CD14-positive monocyte (primary cell): ENCODE data around the gene DCDC2. TPM values are rescaled to one million over a fixed set of nuclear protein-coding genes. Genes with fewer than 3 reads are reported as not detected.

Experiments
- DNase-seq, 3 donors: peaks; one replicate each; pipeline ENCODE4 v3.0.0-alpha.2; 2011 to 2022
- H2AFZ ChIP-seq: 2 replicates; pipeline ENCODE4 v1.6.0; 2012; ENCODE audit warnings: mild to moderate bottlenecking, low read depth, low read length, inconsistent platforms; ENCODE audit not compliant: insufficient read depth, poor library complexity, severe bottlenecking
- H3K27ac ChIP-seq, 2 donors: 1 replicate in 1 of 2; 2 replicates in 1 of 2; pipeline ENCODE4 v1.5.1; 2012 to 2013; ENCODE audit warnings: low read length in 2 of 2, control low read depth in 1 of 2, inconsistent platforms in 1 of 2, low read depth in 1 of 2, mild to moderate bottlenecking in 1 of 2
- H3K27me3 ChIP-seq, 2 donors: one replicate each; pipeline versions ENCODE4 v1.6.0 to v1.6.1; 2011 to 2013; ENCODE audit warnings: low read length in 2 of 2; ENCODE audit not compliant: control insufficient read depth in 2 of 2, insufficient read depth in 2 of 2
- H3K36me3 ChIP-seq, 2 donors: replicated peaks in 1 of 2; 1 replicate in 1 of 2; 2 replicates in 1 of 2; pipeline versions ENCODE4 v1.5.1 to v1.6.1; 2012 to 2013; ENCODE audit warnings: low read length in 2 of 2, control low read depth in 1 of 2, inconsistent platforms in 1 of 2, mild to moderate bottlenecking in 1 of 2; ENCODE audit not compliant: insufficient read depth in 2 of 2, control insufficient read depth in 1 of 2
- H3K4me1 ChIP-seq, 2 donors: 1 replicate in 1 of 2; 2 replicates in 1 of 2; pipeline versions ENCODE4 v1.5.1 to v1.6.1; 2012 to 2013; ENCODE audit warnings: low read length in 2 of 2, control low read depth in 1 of 2, inconsistent platforms in 1 of 2, mild to moderate bottlenecking in 1 of 2, moderate library complexity in 1 of 2; ENCODE audit not compliant: insufficient read depth in 2 of 2, control insufficient read depth in 1 of 2
- H3K4me2 ChIP-seq: replicated peaks from 2 replicates; pipeline ENCODE3; 2012; ENCODE audit warnings: low read length, moderate library complexity, mild to moderate bottlenecking; ENCODE audit not compliant: poor library complexity, severe bottlenecking; ENCODE audit errors: extremely low read depth
- H3K4me3 ChIP-seq, 3 experiments: fragments of 200-600 bp in 1 of 3; sonication (generic) in 1 of 3; replicated peaks in 1 of 3; 1 replicate in 2 of 3; 2 replicates in 1 of 3; pipeline ENCODE4 v1.5.1; 2011 to 2013; ENCODE audit warnings: low read length in 3 of 3, mild to moderate bottlenecking in 3 of 3, control low read depth in 2 of 3, low read depth in 2 of 3, inconsistent platforms in 1 of 3, moderate library complexity in 1 of 3
- H3K79me2 ChIP-seq: 2 replicates; pipeline ENCODE4 v1.6.0; 2012; ENCODE audit warnings: mild to moderate bottlenecking, control low read depth, inconsistent platforms, low read length, moderate library complexity; ENCODE audit not compliant: insufficient read depth
- H3K9ac ChIP-seq: 2 replicates; pipeline ENCODE4 v1.6.0; 2017; ENCODE audit warnings: low read length, mild to moderate bottlenecking; ENCODE audit not compliant: insufficient read depth, poor library complexity, severe bottlenecking
- H3K9me3 ChIP-seq, 2 donors: replicated peaks in 1 of 2; 1 replicate in 1 of 2; 2 replicates in 1 of 2; pipeline versions ENCODE4 v1.5.1 to v1.6.1; 2012 to 2013; ENCODE audit warnings: low read length in 2 of 2, control low read depth in 1 of 2; ENCODE audit not compliant: control insufficient read depth in 1 of 2, insufficient read depth in 1 of 2
- H4K20me1 ChIP-seq: 2 replicates; pipeline ENCODE4 v1.6.0; 2012; ENCODE audit warnings: mild to moderate bottlenecking, low read length, control low read depth, moderate library complexity; ENCODE audit not compliant: insufficient read depth
- H3K27ac Mint-ChIP-seq, 7 donors: one replicate each; pipeline ENCODE4 v1.8.0; 2020; ENCODE audit warnings: mild to moderate bottlenecking in 7 of 7, mixed read lengths in 7 of 7, moderate library complexity in 6 of 7, inconsistent platforms in 2 of 7
- H3K27me3 Mint-ChIP-seq, 3 donors: one replicate each; pipeline ENCODE4 v1.8.0; 2021 to 2022; ENCODE audit warnings: low read depth in 3 of 3, mild to moderate bottlenecking in 3 of 3, mixed read lengths in 3 of 3, moderate library complexity in 3 of 3, inconsistent platforms in 1 of 3
- H3K36me3 Mint-ChIP-seq, 2 donors: one replicate each; pipeline ENCODE4 v1.8.0; 2020; ENCODE audit warnings: mixed read lengths in 2 of 2, inconsistent platforms in 1 of 2, mild to moderate bottlenecking in 1 of 2
- H3K4me1 Mint-ChIP-seq: one replicate; pipeline ENCODE4 v1.8.0; 2020; ENCODE audit warnings: mild to moderate bottlenecking, mixed read lengths
- H3K4me3 Mint-ChIP-seq, 2 donors: one replicate each; pipeline ENCODE4 v1.8.0; 2020; ENCODE audit warnings: mild to moderate bottlenecking in 2 of 2, mixed read lengths in 2 of 2, moderate library complexity in 1 of 2
- H3K9me3 Mint-ChIP-seq, 7 donors: one replicate each; pipeline ENCODE4 v1.8.0; 2020 to 2022; ENCODE audit warnings: mixed read lengths in 7 of 7, mild to moderate bottlenecking in 6 of 7, moderate library complexity in 6 of 7, inconsistent platforms in 2 of 7
- WGBS: methylation state at CpG from one replicate; pipeline ENCODE4 v1.1.5; 2013; ENCODE audit warnings: missing lambda C conversion rate; ENCODE audit not compliant: insufficient coverage; 5-methylcytosine and 5-hydroxymethylcytosine counted together
- intact Hi-C, 2 donors: fragments of 100-400 bp; cut with micrococcal nuclease; formaldehyde crosslinking; loops; one replicate each; pipeline versions ENCODE4 v1.15.0 to v1.15.1; 2023
- polyA plus RNA-seq, 3 donors: library from polyadenylated mRNA; depleted of rRNA in 1 of 3; unstranded in 2 of 3; stranded (reverse) in 1 of 3; fragments of 300-500 nt in 2 of 3; fragments of >200 nt in 1 of 3; fragmentation: Illumina TruSeq in 2 of 3; gene quantifications; 1 replicate in 2 of 3; 2 replicates in 1 of 3; pipeline ENCODE4 v1.2.3, GENCODE V29; 2012 to 2021
- TF ChIP-seq, protein P1 (sequence below): fragments of 200-600 bp; IDR thresholded peaks from one replicate; pipeline ENCODE4 v1.8.0; 2022; ENCODE audit warnings: antibody characterized with exemption, mild to moderate bottlenecking

The DCDC2 gene
- polyA plus RNA-seq, 3 donors = not detected

DNA sequence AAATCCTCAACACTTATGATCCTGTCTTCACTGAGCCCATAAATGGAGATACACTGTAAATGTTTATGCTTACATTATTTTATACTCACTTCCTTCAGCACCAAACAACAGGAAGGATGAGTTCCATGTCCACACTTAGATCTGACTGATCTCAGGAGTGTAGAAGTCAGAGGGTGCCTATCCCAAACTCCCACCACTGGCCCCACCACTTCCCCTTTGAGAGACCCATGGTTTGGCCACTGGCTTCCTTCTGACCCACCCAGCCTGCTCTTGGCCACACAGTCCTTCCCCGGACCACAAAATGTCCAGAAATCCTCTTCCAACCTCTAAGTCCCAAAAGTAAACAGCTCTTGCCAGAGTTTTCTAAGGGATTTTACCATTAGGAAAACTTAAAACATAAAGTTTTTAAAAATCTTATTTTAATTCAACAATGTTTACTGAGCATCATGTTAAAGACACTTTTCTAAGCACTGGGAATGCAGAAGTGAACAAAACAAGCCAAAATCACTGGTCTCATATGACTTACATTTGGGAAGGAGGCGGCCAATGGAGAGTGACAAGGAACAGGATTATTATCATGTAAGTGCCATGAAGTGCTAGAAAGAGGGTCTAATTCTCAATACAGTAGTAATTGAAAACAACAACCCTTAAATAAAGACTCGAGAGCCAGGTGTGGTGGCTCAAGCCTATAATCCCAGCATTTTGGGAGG lies 128.0 kb downstream of the DCDC2 start:
- H3K4me1 Mint-ChIP-seq = peaks cover 28% of the 10 kb centered on the region
- H3K4me3 Mint-ChIP-seq = no peak overlapping the region
- H3K4me3 ChIP-seq = no peak overlapping the region
- H3K27ac Mint-ChIP-seq = peak overlapping the region; percentile 63 to 92 (median 87)
- DNase-seq = peak; percentile 15 to 29 (median 19)
- H3K9me3 ChIP-seq = no peaks in the 10 kb centered on the region
- no peaks in the 10 kb centered on the region for H3K79me2 ChIP-seq
- peaks cover 0 to 4% (median 0%) of the 10 kb centered on the region in 7 donors for H3K9me3 Mint-ChIP-seq
- H3K36me3 ChIP-seq = no peaks in the 10 kb centered on the region
- H3K27me3 Mint-ChIP-seq = peaks cover 1 to 6% (median 2%) of the 10 kb centered on the region in 3 donors
- H3K27ac ChIP-seq = peak overlapping the region in 1 of 2 donors; percentile 72
- H3K9ac ChIP-seq = no peak overlapping the region
- H4K20me1 ChIP-seq = no peaks in the 10 kb centered on the region
- TF ChIP-seq, protein P1, sequence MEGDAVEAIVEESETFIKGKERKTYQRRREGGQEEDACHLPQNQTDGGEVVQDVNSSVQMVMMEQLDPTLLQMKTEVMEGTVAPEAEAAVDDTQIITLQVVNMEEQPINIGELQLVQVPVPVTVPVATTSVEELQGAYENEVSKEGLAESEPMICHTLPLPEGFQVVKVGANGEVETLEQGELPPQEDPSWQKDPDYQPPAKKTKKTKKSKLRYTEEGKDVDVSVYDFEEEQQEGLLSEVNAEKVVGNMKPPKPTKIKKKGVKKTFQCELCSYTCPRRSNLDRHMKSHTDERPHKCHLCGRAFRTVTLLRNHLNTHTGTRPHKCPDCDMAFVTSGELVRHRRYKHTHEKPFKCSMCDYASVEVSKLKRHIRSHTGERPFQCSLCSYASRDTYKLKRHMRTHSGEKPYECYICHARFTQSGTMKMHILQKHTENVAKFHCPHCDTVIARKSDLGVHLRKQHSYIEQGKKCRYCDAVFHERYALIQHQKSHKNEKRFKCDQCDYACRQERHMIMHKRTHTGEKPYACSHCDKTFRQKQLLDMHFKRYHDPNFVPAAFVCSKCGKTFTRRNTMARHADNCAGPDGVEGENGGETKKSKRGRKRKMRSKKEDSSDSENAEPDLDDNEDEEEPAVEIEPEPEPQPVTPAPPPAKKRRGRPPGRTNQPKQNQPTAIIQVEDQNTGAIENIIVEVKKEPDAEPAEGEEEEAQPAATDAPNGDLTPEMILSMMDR = no peak
- no peak overlapping the region for H3K4me2 ChIP-seq
- no peak overlapping the region for H2AFZ ChIP-seq
- intact Hi-C loops = no loop called here
- no peaks in the 10 kb centered on the region for H3K27me3 ChIP-seq
- peaks cover 24 to 28% of the 10 kb centered on the region in 2 donors for H3K4me1 ChIP-seq
- WGBS = no CpG with 5 or more reads among the region's 3 CpGs
- H3K36me3 Mint-ChIP-seq = no peaks in the 10 kb centered on the region

DNA sequence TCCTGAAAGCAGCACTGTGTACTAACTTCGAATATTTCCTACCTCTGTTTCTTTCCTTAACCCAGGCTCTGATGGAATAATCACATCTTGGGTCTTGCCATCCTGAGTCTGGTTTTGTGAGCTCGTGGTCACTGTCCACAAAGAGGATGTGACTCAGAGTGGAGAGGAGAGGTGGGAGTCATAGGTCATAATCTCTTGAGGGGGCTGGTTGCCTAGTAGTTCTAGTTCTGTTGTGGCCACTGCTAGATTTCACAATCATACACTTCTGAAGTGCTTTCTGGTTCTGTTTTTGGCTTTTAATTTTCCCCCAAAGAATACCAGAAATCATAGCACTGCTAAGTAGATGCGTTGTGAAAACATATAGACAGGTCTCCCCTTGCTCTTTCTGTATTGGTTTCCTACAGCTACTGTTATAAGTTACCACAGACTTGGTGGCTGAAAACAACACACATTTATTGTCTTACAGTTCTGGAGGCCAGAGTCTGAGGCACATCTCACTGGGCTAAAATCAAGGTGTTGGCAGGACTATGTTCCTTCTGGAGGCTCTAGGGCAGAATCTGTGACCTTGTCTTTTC lies 129.1 kb downstream of the DCDC2 start:
- Mint-ChIP-seq H3K27me3 (peaks cover 0 to 4% (median 2%) of the 10 kb centered on the region in 3 donors), H3K27ac (peak overlapping the region; percentile 63 to 92 (median 87)), H3K36me3 (no peaks in the 10 kb centered on the region), H3K4me1 (peaks cover 22% of the 10 kb centered on the region), H3K4me3 (peak overlapping the region in 1 of 2 donors; percentile 17), H3K9me3 (no peaks in the 10 kb centered on the region)
- no peaks in the 10 kb centered on the region for H4K20me1 ChIP-seq
- WGBS = 0% methylated on average over 1 of the region's 3 CpGs
- H3K9me3 ChIP-seq = no peaks in the 10 kb centered on the region
- H3K36me3 ChIP-seq = no peaks in the 10 kb centered on the region
- peaks cover 21 to 22% of the 10 kb centered on the region in 2 donors for H3K4me1 ChIP-seq
- H3K27me3 ChIP-seq = no peaks in the 10 kb centered on the region
- intact Hi-C loops = no loop called here
- H3K79me2 ChIP-seq = no peaks in the 10 kb centered on the region
- H2AFZ ChIP-seq = peak overlapping the region; percentile 7
- no peak overlapping the region for H3K4me3 ChIP-seq
- peak; percentile 66 to 84 (median 72) for DNase-seq
- H3K4me2 ChIP-seq = peak overlapping the region; percentile 18
- TF ChIP-seq, protein P1 = no peak
- peak overlapping the region; percentile 19 for H3K9ac ChIP-seq
- H3K27ac ChIP-seq = peak overlapping the region; percentile 22 to 72
